Stimulated activated CD8-positive, alpha-beta memory T cell treated with anti-CD3 and anti-CD28 coated beads, Interleukin-7, amount 100 ng/mL, for 24 hours (primary cell): ENCODE results near the gene TOPAZ1.
"Not testable (repeated sequence)": the region's sequence is repeated elsewhere in the genome, so short reads cannot be mapped to it uniquely, and the experiment has no call there.

Experiments used
- DNase-seq: peaks from one replicate; pipeline ENCODE4 v3.0.0-alpha.2; 2020; ENCODE audit warnings: low read depth

The TOPAZ1 gene

GRCh38 chr3:44334326-44334725, 92.6 kb downstream of the TOPAZ1 start:
- DNase-seq: no peak

GRCh38 chr3:44337248-44337785, 95.6 kb downstream of the TOPAZ1 start:
- no peak for DNase-seq

DNA sequence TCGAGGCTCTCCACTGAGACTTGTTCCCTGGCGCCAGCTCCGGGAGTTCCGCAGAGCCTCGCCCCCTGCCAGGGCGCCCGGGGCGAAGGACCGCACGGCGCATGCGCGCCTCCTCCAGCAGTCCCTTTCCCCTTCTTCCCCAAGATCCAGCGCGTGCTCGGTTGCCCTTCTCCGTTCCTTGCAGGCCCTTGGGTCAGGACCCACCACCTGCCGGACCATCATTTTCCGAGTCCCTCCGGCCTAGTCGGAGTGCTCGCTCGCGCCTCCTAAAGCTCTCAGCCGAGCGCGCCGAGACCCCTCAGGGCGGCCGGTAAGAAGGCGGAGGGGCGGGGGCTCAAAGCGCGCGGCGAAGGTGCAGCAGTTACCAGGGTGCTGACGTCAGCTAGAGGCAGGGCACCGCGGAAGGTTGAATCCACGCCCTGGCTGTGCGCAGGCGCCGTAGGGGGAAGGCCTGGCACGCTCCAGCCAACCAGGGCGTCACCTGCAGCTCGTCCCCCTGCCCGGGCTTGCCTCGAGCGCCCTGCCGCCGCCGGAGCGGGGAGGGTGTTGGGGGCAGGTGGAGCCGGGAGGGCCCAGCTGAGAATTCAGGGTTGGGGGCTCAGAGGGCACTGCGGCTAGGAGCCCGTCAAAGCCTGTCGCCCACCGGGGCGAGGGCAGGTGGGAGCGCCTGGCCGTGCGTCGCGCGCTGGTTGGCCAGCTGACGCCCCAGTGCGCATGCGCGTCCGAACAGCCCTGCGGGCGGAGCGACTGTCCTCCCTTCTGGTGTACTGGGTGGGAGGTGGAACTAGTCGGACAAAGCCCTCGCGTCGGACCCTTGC, 96.5 kb downstream of the TOPAZ1 start, which contains the start of gene TCAIM:
Gene TCAIM (plus strand): TSS at position 757 of the 818 bp plus-strand sequence. CDS start 16,017 bp downstream, outside the sequence.
- peak; percentile 96 for DNase-seq

- DNase-seq: no peak
Measured at GRCh38 chr3:44338828-44339127, 97.1 kb downstream of the TOPAZ1 start.

- DNase-seq: no peak
Measured at GRCh38 chr3:44339181-44340057, 97.7 kb downstream of the TOPAZ1 start.

GRCh38 chr3:44340058-44340395, 98.3 kb downstream of the TOPAZ1 start:
- DNase-seq: no peak

DNA sequence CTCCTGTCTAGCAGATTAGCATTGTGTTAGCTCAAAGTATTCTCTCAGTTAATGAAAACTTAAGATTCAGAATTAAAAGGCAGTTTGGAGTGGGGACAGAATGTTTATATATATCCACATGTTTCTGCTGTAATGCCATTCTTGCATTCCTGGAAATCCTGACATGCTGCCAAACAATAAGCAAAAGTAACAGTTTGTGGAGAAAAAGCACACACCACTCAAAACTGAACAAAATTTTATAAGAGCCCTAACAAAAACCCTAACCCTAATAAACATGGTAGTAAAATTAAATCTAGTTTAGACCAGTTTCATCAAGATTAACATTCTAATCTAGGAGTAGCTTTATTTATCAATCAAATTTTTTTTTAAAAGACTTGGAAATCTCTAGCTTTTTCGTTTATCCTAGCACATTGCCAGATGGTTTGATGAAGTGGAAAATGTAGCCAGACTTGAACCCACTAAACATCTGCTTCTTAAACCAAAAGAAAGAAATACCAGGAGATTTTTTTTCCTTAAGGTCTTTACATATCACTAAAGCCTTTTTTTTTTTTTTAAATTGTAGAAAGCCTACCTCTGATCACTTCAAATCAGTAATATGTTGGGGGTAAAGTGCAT, 100.6 kb downstream of the TOPAZ1 start:
- DNase-seq: no peak

DNA sequence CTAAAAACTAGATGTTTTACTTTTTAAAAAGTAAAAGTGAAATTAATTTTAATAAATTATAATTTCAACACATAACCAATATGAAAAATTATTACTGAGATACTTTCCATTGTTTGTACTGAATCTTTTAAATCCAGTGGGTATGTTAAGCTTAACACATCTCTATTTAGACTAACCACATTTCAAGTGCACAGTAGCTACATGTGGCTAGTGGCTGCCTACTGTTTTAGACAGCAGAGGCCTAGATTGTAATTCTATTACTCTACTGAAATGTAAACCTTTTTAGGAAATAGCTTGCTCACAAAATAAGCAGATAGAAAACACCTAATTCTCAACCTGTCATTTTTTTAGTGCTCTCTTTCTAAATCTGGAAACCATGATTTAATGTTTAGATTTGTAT, 101.7 kb downstream of the TOPAZ1 start:
- no peak for DNase-seq

DNA sequence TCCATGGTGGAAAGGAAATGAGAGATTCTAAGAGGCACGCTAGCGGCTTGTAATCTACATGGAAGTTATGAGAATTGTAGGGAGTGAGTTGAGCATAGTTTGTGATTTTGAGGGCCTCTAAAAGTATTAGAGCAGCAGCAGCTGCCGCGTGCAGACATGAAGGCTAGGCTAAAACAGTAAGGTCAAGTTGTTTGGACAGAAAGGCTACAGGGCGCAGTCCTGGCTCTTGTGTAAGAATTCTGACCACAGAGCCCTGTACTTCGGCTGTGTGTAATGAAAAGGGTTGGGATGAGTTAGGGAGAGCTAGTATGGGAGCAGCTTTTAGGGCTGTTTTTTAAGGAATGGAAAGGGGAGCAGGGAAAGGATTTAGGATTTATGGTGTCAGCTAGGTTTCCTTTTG, 104.9 kb downstream of the TOPAZ1 start:
- DNase-seq: not testable (repeated sequence)

- no peak for DNase-seq
Measured at GRCh38 chr3:44348993-44349392, 107.3 kb downstream of the TOPAZ1 start.

DNA sequence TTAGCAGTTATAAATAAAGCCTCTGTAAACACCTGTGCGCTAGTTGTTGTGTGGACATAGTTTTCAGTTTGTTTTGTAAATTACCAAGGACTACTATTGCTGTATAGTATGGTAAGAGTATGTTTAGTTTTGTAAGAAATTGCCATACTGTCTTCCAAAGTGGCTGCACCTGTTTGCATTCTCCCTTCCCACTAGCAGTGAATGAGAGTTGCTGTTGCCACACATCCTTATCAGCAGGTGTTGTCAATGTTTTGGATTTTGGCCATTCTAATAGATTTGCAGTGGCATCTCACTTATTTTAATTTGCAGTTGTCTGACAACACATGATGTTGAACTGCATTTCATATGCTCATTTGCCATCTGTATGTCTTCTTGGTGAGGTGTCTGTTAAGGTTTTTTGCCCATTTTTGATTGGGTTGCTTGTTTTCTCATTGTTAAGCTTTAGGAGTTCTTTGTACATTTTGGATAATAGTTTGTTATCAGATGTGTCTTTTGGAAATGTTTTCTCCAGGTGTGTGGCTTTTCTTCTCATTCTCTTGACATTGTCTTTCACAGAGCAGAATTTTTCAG, 111.8 kb downstream of the TOPAZ1 start:
- no peak for DNase-seq

GRCh38 chr3:44355362-44356033, 113.8 kb downstream of the TOPAZ1 start:
- no peak for DNase-seq

- no peak for DNase-seq
Measured at GRCh38 chr3:44359146-44359751, 117.6 kb downstream of the TOPAZ1 start.

DNA sequence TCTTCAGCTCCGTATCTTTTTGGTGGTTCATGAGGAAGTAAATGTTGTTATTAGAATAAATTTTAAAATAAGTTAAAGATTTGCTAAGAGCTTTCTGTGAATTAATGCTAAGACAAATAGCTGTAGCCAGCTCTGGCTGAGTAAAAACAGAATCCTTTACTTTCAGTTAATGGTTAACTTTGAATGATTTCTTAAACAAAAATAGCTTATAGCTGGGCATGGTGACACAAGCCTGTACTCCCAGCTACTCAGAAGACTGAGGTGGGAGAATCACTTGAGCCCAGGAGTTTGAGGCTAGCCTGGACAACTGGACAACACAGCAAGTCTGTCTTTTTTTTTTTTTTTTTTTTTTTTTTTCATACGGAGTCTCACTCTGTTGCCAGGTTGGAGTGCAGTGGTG, 121.9 kb downstream of the TOPAZ1 start:
- DNase-seq: no peak

- DNase-seq: no peak
Measured at GRCh38 chr3:44365952-44366351, 124.3 kb downstream of the TOPAZ1 start.

- no peak for DNase-seq
Measured at GRCh38 chr3:44375450-44375849, 133.8 kb downstream of the TOPAZ1 start.
